ENCODE results near the gene ERBB2. TPM values are rescaled to one million over a fixed set of nuclear protein-coding genes. Genes with fewer than 3 reads are reported as not detected.
"Not testable (repeated sequence)": the region's sequence is repeated elsewhere in the genome, so short reads cannot be mapped to it uniquely, and the experiment has no call there.

Gene ERBB2
- total RNA-seq, 1 experiment from 2014 or later = 39.8 TPM

DNA sequence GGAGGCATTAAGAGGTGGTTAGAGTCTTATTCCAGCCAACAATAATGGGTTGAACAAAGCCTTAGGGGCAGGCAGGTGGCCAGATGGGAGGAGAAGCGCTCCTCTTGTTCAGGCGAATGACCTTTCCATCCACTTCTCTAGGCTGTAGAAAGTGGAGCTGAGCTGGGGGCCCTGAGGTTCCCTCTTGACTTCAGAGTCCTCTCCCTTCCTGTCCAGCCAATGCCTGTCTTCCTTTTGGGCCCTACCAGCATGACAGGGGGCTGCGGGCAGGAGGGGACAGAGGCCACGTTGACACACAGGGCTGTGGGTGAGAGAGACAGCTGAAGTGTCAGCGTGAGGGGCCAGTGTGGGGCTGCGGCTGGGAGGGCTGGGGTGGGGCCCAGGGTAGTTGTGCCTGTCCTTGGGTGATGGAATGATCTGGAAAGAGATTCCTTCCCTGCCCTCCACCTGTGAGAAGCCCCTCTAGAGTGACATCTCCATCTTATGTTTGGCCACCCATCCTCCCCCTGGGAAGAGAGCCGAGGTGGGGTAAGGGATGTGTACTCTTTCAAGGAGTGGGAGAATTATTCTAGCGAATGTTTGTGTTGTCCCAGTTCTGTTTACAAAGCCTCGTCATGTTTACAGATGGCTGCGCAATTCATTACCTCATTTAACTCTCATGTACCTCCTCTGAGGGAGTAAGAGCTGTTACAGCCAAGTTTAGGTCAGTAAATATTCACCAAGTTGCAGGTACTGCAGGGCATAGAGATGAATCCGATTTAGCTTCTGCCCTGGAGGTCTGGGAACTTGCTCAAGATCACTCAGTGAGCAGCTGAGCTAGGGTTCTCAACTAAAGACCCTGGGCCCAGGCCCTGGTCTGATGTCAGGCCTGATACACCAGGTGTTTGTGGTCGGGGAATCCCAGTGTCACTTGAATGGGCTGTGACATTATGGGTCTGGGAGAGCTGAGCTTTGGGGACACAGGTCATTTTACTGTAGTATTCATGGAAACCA lies 3.3 kb downstream of the ERBB2 start:
- no peak for DNase-seq (ENCODE audit: low read depth)

DNA sequence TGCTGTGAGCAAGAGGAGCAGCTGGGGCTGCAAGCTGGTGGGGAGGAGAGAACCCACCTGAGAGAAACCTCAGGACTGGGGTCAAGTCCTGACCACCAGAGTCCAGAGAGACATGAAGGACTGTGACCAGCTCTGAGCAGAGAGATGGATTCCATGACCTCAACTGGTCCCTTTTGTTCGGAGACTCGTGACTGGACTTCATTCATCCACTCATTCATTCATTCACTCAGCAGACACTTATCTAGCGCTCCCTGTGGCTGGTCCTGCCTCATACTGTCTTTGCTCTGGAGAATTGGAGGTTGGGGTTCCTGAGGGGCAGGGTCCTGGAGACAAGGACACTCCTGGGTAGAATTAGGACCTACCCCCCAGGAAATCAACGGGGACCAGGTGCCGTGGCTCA lies 4.0 kb downstream of the ERBB2 start:
- no peak for DNase-seq (ENCODE audit: low read depth)

DNA sequence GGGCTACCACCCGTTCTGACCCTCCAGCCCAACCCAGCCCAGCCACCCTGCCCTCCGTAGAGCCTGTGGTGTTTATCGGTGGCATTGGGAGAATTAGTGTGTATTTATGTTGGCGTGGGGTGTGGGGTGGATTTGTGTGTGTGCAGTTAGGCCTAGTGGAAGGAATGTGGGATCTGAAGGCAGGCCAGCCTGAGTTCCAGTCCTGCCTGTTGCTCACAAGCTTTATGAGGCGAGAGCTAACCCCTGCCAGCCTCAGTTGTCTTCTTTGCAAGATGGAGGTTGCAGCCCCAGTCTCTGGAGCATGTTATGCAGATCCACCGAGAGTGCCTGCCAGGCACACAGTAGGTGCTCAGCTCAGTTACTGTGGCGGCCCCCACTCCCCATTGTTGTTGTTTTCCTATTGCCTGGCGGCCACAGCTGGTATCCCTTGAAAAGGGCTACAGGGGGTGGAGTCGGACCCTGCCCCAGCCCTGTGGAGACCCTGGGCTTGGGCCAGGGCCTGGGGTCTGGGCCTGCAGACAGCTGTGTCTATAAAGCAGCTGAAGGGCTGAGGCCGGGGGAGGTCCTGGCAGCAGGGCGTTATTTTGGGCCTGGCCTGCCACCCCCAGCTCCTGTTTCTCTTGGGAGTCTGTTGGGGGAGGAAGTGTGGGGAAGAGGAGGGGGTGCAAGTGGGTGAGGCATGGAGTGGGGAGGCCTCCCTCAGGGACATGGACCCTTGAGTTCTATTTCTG lies 5.1 kb downstream of the ERBB2 start:
- no peak for DNase-seq (ENCODE audit: low read depth)

DNA sequence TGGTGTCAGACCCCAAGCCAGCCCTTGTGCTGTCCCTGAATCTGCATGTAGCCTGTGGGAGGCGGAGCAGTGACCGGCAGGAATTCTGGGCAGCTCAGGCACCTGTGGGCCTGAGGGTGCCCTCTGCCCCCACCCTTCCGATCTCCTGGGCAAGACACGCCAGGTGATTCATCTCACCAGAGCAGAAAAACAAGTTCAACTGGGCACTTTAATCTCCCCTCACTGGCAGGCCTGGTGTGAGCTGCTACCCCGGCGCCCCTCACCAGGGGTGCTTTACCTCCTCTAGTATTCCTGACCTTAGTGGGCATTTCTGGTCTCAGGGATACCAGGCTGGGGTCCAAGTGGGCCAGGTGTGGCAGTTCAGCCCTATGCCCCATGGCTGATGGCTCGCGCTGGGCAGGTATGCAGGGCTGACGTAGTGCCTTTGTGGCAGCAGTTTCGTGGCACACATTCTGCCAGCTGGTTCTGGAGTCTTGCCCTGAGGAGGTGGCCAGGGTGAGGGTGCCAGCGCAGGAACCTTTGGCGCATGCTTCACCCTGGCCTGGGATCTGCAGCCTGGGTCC lies 6.0 kb downstream of the ERBB2 start:
- DNase-seq (ENCODE audit: low read depth) = no peak

DNA sequence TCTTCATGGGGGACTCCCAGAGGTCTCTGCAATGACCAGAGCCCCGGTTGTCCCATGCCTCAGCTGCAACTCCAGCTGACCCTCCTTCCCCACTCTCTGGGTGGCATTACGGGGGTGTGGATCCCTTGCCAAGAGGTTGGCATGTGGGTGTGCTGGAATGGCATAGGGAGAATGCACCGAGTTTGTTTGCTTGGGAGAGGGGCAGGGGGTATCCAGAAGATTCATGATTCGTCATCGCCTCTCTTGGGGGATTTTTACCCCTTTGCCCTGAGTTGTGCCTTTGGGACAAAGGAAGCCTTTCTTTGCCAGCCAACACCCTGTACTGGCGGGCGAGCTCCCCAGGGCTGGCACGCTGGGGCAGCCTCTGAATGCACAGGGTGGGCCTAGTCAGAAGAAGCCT lies 6.5 kb downstream of the ERBB2 start:
- DNase-seq (ENCODE audit: low read depth) = no peak

DNA sequence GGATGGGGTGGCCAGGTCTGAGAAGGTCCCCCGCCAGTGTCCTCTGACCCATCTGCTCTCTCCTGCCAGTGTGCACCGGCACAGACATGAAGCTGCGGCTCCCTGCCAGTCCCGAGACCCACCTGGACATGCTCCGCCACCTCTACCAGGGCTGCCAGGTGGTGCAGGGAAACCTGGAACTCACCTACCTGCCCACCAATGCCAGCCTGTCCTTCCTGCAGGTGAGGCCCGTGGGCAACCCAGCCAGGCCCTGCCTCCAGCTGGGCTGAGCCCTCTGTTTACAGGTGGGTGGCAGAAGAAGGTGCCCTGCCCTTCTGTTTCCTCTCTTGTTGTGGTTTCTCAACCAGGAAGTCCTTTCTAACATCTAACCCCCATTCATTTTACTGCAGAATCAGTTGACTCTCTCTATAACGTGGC lies 7.1 kb downstream of the ERBB2 start:
- DNase-seq (ENCODE audit: low read depth) = no peak

DNA sequence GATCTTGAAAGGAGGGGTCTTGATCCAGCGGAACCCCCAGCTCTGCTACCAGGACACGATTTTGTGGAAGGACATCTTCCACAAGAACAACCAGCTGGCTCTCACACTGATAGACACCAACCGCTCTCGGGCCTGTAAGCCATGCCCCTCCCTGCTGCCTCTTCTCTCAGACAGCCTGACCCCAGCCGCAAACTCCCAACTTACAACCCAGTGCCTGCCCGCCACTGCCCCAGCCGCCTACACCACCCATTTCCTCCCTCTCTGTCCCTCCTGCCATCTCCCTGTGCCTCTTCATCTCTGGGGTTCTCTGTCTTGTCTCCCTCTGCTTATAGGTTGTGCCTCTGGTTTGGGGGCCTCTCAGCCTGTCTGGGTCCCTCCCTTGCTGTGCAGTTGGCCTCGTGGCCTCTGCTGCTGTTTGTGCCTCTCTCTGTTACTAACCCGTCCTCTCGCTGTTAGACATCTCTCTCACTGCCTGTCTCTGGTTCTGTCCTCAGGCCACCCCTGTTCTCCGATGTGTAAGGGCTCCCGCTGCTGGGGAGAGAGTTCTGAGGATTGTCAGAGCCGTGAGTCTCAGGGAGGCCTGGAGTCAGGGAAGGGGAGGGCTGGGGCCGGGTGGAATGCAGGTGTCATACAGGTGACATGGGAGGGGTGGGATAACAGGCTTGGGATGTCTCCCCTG lies 9.6 kb downstream of the ERBB2 start:
- DNase-seq (ENCODE audit: low read depth) = no peak

DNA sequence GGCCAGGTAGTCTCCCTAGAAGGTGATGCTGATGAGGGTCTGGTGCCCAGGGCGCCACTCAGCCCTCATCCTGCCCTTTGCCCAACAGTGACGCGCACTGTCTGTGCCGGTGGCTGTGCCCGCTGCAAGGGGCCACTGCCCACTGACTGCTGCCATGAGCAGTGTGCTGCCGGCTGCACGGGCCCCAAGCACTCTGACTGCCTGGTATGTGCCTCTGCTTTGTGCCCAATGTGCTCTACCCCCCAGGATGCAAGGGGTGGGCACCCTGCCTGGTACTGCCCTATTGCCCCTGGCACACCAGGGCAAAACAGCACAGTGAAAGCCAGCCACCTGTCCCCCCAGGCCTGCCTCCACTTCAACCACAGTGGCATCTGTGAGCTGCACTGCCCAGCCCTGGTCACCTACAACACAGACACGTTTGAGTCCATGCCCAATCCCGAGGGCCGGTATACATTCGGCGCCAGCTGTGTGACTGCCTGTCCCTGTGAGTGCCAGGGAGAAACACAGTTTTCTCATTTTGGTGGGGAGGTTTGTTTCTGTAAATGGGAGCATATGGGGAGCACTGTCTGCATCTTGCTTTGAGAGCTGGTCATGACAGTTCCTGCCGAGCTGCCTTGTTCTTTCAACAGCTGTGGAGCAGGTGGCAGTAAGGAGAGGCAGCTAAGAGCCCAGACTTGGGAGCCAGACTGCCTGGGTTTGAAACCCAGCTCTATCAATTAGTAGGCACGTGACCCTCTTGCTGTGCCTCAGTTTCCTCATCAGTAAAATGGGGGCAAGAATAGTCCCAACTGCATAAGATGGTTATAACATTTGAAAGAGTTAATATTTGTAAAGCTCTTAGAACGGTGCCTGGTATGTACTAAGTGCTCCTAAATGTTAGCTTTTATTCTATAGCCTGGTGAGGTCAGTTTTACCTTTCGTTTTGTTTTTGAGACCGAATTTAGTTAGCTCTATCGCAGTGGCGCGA lies 10.4 kb downstream of the ERBB2 start:
- no peak for DNase-seq (ENCODE audit: low read depth)

DNA sequence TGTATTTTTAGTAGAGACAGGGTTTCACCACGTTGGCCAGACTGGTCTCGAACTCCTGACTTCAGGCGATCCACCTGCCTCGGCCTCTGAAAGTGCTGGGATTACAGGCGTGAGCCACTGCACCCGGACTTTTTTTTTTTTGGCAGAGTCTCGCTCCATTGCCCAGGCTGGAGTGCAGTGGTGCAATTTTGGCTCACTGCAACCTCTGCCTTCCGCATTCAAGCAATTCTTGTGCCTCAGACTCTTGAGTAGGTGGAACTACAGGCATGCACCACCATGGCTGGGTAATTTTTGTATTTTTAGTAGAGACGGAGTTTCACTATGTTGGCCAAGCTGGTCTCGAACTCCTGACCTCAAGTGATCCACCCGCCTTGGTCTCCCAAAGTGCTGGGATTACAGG lies 11.2 kb downstream of the ERBB2 start:
- DNase-seq (ENCODE audit: low read depth) = not testable (repeated sequence)

DNA sequence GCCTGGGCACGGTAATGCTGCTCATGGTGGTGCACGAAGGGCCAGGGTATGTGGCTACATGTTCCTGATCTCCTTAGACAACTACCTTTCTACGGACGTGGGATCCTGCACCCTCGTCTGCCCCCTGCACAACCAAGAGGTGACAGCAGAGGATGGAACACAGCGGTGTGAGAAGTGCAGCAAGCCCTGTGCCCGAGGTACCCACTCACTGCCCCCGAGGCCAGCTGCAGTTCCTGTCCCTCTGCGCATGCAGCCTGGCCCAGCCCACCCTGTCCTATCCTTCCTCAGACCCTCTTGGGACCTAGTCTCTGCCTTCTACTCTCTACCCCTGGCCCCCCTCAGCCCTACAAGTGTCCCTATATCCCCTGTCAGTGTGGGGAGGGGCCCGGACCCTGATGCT lies 12.0 kb downstream of the ERBB2 start:
- DNase-seq (ENCODE audit: low read depth) = no peak

DNA sequence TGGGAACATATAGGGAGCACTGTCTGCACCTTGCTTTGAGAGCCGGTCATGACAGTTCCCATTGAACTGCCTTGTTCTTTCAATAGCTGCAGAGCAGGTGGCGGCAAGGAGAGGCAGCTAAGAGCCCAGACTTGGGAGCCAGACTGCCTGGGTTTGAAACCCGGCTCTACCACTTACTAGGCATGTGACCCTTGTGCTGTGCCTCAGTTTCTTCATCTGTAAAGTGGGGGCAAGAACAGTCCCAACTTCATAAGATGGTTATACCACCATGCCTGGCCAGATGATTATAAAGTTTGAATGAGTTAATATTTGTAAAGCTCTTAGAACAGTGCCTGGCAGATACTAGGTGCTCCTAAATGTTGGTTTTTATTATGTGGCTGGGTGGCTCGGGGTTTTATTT lies 14.4 kb downstream of the ERBB2 start:
- no peak for DNase-seq (ENCODE audit: low read depth)

DNA sequence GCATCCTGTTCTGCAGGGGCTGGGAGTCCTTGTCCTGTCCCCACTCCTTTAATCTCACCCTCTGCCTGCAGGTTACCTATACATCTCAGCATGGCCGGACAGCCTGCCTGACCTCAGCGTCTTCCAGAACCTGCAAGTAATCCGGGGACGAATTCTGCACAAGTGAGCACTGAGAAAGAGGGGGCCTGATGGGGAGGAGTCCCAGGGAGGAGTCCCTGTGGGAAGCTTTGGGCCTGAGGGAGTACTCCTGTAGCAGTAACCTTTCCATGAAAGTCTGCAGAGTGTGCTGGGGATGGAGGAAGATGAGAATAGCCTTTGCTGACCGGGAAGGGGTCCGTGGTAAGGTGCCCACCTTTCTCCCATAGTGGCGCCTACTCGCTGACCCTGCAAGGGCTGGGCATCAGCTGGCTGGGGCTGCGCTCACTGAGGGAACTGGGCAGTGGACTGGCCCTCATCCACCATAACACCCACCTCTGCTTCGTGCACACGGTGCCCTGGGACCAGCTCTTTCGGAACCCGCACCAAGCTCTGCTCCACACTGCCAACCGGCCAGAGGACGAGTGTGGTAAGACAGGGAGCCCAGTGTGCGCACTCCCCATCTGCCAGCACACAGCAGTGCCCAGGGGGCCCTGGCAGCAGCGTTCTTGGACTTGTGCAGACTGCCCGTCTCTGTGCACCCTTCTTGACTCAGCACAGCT lies 15.7 kb downstream of the ERBB2 start:
- no peak for DNase-seq (ENCODE audit: low read depth)

DNA sequence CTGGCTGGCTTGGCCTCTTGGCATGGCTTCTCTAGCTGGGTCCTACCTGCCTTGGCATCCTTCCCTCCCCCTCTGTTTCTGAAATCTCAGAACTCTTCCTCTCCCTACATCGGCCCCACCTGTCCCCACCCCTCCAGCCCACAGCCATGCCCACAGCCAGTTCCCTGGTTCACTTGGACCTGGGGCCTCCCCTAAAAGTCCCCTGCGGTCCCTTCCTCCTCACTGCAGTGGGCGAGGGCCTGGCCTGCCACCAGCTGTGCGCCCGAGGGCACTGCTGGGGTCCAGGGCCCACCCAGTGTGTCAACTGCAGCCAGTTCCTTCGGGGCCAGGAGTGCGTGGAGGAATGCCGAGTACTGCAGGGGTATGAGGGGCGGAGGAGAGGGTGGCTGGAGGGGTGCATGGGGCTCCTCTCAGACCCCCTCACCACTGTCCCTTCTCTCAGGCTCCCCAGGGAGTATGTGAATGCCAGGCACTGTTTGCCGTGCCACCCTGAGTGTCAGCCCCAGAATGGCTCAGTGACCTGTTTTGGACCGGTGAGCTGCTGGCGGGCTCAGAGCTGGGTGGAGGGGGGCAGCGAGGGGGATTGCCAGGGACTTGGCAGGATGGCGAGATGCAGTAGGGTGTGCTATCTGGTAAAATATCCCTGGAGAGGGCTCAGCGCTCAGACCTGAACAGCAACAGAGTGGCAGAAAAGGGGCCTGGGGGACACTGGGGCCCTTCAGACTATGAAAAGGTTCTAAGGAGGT lies 16.4 kb downstream of the ERBB2 start:
- DNase-seq (ENCODE audit: low read depth) = no peak

DNA sequence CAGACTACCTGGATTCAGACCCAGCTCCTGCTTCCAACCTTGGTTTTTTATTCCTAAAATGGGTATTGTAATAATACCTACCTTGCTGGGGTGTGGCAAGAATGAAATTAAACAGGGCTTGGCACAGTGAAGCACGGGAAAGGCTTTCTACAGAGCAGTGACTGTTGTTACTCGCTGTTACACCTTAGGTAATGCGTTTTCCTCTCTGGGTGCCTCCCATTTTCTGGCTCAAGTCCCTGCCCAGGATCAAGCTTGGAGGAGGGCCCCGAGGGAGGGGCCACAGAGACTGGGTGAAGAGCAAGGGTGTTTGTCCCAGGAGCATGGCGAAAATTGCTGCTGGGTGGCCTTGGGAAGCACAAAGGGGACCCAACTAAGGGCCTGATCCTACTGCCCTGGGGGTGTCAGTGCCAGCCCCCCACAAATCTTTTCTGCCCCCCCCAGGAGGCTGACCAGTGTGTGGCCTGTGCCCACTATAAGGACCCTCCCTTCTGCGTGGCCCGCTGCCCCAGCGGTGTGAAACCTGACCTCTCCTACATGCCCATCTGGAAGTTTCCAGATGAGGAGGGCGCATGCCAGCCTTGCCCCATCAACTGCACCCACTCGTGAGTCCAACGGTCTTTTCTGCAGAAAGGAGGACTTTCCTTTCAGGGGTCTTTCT lies 17.1 kb downstream of the ERBB2 start:
- no peak for DNase-seq (ENCODE audit: low read depth)

DNA sequence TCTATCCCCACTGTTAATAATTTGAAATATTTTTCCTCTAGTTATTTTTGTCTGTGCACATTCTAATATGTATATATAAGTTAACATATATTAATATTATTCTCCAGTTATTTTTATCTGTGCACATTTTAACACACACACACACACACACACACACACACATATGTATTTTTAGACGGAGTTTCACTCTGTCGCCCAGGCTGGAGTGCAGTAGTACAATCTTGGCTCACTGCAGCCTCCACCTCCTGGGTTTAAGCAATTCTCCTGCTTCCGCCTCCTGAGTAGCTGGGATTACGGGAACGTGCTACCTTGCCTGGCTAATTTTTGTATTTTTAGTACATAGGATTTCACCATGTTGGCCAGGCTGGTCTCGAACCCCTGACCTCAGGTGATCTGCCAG lies 17.8 kb downstream of the ERBB2 start:
- DNase-seq (ENCODE audit: low read depth) = no peak

DNA sequence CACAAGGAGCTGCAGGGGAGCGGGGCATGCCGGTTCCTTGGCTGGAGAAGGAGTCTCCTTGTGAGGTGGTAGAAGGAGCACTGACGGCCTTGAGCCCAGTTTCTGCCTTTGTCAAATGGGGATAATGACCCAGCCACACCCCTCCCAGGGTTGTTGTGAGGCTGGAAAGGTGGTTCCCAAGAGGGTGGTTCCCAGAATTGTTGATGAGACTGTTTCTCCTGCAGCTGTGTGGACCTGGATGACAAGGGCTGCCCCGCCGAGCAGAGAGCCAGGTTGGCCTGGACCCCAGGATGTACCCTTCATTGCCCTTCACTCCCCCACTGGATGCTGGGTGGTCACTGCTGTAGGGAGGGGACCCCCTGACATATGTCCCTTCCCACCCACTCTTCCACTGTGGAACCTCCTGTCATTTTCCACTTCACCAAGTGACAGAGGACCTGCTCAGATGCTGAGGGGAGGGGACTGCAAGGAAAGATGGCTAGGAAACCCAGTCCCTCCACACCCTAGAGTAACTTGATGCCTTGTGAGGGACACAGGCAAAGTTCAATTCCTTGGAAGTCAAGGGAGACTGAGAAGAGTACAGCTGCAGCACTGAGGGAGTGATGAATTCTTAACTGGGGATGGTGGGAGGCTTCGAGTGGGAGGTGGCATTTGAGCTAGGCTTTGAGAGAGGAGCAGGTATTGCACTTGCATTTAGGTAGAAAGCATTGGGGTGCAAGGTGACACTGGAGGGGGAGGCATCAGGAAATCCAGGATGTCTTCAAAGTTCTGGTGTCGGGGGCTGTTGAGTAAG lies 19.9 kb downstream of the ERBB2 start:
- no peak for DNase-seq (ENCODE audit: low read depth)

DNA sequence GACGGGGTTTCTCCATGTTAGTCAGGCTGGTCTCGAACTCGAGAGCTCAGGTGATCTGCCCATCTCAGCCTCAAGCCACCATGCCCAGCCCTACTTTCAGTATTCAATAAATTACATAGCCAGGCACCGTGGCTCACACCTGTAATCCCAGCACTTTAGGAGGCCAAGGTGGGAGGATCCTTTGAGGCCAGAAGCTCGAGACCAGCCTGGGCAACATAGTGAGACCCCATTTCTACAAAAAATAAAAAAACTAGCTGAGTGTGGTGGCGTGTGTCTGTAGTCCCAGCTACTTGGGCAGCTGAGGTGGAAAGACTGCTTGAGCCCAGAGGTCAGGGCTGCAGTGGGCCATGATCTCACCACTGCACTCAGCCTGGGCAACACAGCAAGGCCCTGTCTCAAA lies 22.2 kb downstream of the ERBB2 start:
- no peak for DNase-seq (ENCODE audit: low read depth)
